Muscle of arm (tissue), 14 donors: ENCODE results near the gene AP2A2. TPM values are rescaled to one million over a fixed set of nuclear protein-coding genes. Genes with fewer than 3 reads are reported as not detected.

Experiments
- DNase-seq: peaks from one replicate; pipeline ENCODE4 v3.0.0-alpha.2; 2013
- long read RNA-seq, 11 donors: transcript quantifications; one replicate each; lab custom pipeline, GENCODE V29; 2026
- polyA plus RNA-seq, 12 donors: library from polyadenylated mRNA; unstranded; fragments of 120-200 nt; gene quantifications; one replicate each; pipeline ENCODE4 v1.2.1, GENCODE V29; 2013; ENCODE audit not compliant: insufficient read length in 12 of 12

The AP2A2 gene
- 100 to 1,000 TPM in 1 of 12 donors, 10 to 100 TPM in 10, not detected in 1; 39.8 to 131 (median 46.5) TPM for polyA plus RNA-seq
- long read RNA-seq, donor 1, full-length matches to known transcripts, result 5 of 25 reads
- long read RNA-seq, donor 1, partial matches to known transcripts, result 20 of 25 reads
- long read RNA-seq, donor 1, other reads (novel, unspliced or antisense), result 0 of 25 reads
- long read RNA-seq, donor 2, full-length matches to known transcripts, result 2 of 2 reads
- long read RNA-seq, donor 2, partial matches to known transcripts, result 0 of 2 reads
- long read RNA-seq, donor 2, other reads (novel, unspliced or antisense), result 0 of 2 reads
- long read RNA-seq, donor 3, full-length matches to known transcripts, result 1 of 1 reads
- long read RNA-seq, donor 3, partial matches to known transcripts, result 0 of 1 reads
- long read RNA-seq, donor 3, other reads (novel, unspliced or antisense), result 0 of 1 reads
- long read RNA-seq, donor 4, full-length matches to known transcripts, result 2 of 2 reads
- long read RNA-seq, donor 4, partial matches to known transcripts, result 0 of 2 reads
- long read RNA-seq, donor 4, other reads (novel, unspliced or antisense), result 0 of 2 reads
- long read RNA-seq, donor 5, result 0 reads
- long read RNA-seq, donor 6, full-length matches to known transcripts, result 2 of 2 reads
- long read RNA-seq, donor 6, partial matches to known transcripts, result 0 of 2 reads
- long read RNA-seq, donor 6, other reads (novel, unspliced or antisense), result 0 of 2 reads
- long read RNA-seq, donor 7, partial matches to known transcripts, result 0 of 1 reads
- long read RNA-seq, donor 7, other reads (novel, unspliced or antisense), result 0 of 1 reads
- long read RNA-seq, donor 8, full-length matches to known transcripts, result 7 of 12 reads
- long read RNA-seq, donor 8, partial matches to known transcripts, result 5 of 12 reads
- long read RNA-seq, donor 8, other reads (novel, unspliced or antisense), result 0 of 12 reads
- long read RNA-seq, donor 9, full-length matches to known transcripts, result 1 of 1 reads
- long read RNA-seq, donor 9, partial matches to known transcripts, result 0 of 1 reads
- long read RNA-seq, donor 9, other reads (novel, unspliced or antisense), result 0 of 1 reads
- long read RNA-seq, donor 10, full-length matches to known transcripts, result 4 of 4 reads
- long read RNA-seq, donor 10, partial matches to known transcripts, result 0 of 4 reads
- long read RNA-seq, donor 10, other reads (novel, unspliced or antisense), result 0 of 4 reads
- long read RNA-seq, donor 11, full-length matches to known transcripts, result 4 of 4 reads
- long read RNA-seq, donor 11, partial matches to known transcripts, result 0 of 4 reads
- long read RNA-seq, donor 11, other reads (novel, unspliced or antisense), result 0 of 4 reads

DNA sequence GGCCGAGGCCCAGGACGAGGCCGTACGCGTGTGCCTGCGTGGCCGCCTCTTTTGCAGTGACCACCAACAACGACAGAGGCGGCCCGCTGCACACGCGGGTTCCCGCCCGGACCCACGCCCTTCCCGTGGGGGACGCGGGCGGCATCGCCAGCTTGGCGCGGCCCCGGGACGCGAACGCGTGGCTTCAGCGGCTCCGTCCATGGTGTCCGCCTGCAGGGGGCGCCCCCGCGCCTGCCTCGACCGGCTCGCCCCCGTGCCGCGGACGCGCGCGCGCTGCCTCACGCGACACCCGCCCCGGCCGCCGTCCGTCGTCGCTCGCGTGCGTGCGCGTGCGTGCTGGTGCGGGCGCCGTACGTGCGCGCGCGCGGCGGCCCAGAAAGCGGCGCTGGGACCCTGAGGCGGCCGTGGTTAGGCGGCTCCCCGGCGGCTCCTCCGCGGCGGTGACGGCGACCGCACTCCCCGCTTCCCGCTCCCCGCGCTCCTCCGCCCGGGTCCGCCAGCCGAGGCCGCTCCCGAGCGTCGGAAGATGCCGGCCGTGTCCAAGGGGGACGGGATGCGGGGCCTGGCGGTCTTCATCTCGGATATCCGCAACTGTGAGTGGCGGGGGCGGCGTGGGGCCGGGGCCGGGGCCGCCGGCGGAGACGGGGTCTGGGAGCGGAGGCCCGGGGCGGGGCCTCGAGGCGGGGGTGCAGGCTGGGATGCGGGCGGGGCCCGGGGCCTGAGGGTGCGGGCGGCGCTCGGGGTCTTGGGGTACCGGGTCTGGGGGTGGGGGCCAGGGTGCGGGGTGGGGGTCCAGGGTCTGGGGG, at the start of gene AP2A2:
AP2A2 (plus strand) TSS at position 375 of the 806 bp plus-strand sequence; CDS start at position 527, 152 bp downstream.
- DNase-seq, result peak; percentile 87

- peak; percentile 45 for DNase-seq
These were observed 49.1 kb upstream of the AP2A2 start for GRCh38 chr11:876545-876944.

GRCh38 chr11:877565-877964, 48.1 kb upstream of the AP2A2 start:
- DNase-seq, result no peak

GRCh38 chr11:880447-880846, 45.2 kb upstream of the AP2A2 start:
- no peak for DNase-seq

GRCh38 chr11:882596-882995, 43.1 kb upstream of the AP2A2 start:
- no peak for DNase-seq

DNA sequence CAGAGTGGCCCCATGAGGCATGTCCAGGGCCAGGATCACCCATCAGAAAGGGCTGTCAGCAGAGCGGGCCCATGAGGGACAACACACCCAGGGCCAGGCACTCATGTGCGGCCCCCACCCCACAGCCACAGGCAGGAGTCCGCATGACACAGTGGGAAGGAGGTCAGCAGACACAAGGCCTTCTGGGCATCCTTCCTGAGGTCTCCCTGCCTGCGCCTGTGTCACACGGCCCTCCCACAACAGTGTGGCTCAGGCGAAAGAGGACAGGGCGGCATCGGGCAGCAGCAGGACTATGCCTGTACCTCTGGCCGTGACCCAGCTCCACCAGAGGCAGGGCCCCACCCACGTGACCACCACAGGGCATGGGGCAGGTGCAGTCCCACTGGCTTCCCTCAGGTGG, 42.1 kb upstream of the AP2A2 start:
- DNase-seq, result no peak

DNA sequence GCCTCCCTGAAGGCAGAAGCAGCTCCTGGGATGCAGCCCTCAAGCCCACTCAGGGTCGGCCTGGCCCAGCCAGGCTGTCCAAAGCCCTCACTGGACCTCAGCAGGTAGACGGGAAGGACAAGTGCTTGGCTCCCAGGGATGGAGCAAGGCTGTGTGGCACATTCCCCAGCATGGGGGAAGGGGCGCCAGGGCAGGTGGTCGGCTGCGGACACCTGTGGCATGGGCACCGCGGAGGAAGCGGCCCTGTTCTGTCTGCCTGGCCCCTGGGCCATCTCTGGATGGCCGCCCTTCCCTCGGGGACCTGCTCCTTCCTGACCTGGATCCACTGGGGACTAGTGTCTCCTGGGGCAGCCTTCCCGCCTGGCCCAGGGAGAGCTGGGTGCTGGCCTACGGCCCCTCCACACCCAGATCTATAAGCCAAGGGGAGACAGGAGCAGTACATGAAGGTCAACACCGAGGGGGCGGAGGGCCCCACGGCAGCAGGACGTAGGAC, 41.0 kb upstream of the AP2A2 start:
- no peak for DNase-seq

GRCh38 chr11:886568-886967, 39.1 kb upstream of the AP2A2 start:
- no peak for DNase-seq

DNA sequence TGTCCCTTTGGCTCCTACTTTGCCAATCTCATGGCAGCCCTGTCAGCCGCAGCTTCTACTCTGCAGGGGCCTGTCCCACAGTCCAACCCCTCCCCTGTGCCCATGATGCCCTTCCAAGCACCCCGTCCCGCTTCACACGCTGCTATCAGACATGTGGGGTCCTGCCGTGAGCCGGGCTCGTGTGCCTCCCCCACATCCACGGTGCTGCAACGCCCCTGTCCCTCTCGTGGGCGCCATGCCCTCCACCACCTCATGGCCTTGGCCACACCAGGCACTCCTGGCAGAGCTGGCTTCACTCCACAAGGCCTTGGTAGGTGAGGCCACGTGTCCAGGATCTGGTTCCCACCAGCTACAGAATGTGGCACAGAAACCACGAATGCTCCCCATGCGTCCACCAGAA, 38.1 kb upstream of the AP2A2 start:
- no peak for DNase-seq

GRCh38 chr11:888310-889212, 37.1 kb upstream of the AP2A2 start:
- DNase-seq, result no peak

- no peak for DNase-seq
These were observed 36.4 kb upstream of the AP2A2 start for GRCh38 chr11:889257-889656.

DNA sequence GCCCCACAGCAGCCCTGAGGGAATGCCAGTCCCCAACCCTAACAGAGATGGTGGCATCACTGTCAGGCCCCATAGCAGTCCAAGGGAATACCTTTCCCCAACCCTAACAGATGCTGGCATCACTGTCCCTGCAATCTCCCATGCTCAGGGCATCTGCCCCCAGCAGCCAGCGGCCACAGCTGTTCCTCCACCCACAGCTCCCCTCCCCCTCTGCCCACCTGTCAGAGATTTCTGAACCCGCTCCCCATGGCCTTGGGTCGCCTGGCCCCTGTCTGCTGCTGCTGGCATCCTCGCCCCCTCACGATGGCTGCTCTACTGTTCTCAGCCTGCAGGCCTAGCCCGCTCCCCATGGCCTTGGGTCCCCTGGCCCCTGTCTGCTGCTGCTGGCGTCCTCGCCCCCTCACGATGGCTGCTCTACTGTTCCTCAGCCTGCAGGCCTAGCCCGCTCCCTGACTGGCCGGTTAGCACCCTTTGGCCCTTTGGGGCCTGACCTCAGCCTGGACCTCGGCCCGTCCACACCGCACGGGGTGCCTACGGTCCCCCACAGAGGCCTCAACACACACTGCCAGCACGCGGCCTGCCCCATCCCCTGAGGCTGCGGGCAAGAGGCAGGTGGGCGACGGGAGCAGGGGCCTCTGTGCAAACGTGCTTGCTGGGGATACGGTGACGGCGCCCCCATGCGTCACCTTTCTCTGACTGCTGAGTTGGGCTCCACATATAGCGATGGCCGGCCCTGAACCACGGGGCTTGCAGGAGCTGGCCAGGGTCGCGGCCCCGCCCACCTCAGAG, 35.8 kb upstream of the AP2A2 start:
- no peak for DNase-seq

- DNase-seq, result no peak
These were observed 34.7 kb upstream of the AP2A2 start for GRCh38 chr11:890794-891540.

GRCh38 chr11:893008-893654, 32.5 kb upstream of the AP2A2 start:
- no peak for DNase-seq

DNA sequence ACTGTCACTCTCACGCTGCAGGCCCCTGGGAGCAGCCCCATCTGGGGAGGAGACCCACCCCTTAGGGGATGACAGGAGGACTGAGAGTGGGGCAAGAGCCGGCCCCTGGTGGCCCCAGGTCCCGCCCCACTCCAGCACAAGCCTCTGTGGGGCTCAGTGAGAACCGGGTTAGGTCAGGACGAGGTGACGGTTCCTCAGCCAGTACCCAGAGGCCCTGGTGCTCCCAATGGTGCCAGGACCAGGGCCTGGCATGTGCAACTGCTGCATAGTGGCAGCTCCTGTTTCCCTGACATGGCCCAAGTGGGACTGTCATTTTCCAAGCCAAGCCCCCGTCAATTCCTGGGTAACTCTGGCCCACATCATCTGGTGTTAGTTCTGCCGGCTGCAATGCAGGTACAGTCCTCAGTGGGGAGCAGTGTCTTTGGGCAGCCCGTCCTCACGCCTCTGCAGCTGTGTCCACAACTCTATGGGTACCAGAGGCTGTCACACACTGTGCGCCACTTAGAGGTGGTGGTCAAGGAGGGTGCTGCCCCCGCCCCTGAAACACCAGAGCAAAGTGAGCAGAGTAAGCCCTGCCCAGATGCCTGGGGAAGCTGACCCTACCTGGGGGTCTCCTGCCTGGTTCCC, 31.0 kb upstream of the AP2A2 start:
- no peak for DNase-seq

DNA sequence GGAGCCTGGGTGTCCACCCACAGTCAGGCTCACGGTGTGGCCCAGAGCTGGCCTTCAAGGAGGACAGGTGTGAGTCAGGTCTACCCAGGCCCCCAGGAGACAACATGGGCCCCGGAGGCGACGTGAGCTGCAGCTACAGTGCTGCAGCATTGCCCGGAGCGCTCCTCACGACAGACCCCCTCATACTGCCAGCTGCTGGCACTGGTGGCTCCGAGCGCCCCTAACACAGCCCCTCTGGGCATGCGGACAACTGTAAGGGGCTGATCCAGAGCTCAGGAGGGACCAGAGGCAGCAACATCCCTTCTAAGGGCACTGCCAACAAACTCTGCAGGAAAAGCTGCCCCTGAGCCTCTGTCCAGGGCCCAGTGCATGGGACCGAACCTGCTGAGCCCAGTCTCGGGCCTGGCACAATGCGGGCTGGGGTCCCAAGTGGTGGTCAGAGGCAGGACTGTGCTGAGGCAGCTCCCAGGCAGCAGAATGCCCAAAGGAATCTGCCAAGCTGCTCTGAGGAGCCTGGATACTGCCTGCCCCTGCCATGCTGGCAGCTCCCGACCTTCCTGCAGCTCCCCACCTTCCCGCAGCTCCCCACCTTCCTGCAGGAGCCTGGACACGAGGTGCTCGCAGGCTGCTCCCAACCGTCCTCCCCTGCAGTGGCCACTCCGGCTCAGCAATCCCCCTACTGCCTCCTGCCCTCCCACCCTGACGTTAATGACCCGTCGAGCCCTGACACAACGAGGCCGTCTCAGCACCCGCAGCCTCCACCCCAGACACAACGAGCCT, 30.1 kb upstream of the AP2A2 start:
- DNase-seq, result no peak
